CD14-positive monocyte (primary cell): Measurements from ENCODE around the gene TPMT. TPM values are rescaled to one million over a fixed set of nuclear protein-coding genes. Genes with fewer than 3 reads are reported as not detected.

Experiments
- DNase-seq, 3 donors: peaks; one replicate each; pipeline ENCODE4 v3.0.0-alpha.2; 2011 to 2022
- H2AFZ ChIP-seq: 2 replicates; pipeline ENCODE4 v1.6.0; 2012; ENCODE audit warnings: mild to moderate bottlenecking, low read depth, low read length, inconsistent platforms; ENCODE audit not compliant: insufficient read depth, poor library complexity, severe bottlenecking
- H3K27ac ChIP-seq, 2 donors: 1 replicate in 1 of 2; 2 replicates in 1 of 2; pipeline ENCODE4 v1.5.1; 2012 to 2013; ENCODE audit warnings: low read length in 2 of 2, control low read depth in 1 of 2, inconsistent platforms in 1 of 2, low read depth in 1 of 2, mild to moderate bottlenecking in 1 of 2
- H3K27me3 ChIP-seq, 2 donors: one replicate each; pipeline versions ENCODE4 v1.6.0 to v1.6.1; 2011 to 2013; ENCODE audit warnings: low read length in 2 of 2; ENCODE audit not compliant: control insufficient read depth in 2 of 2, insufficient read depth in 2 of 2
- H3K36me3 ChIP-seq, 2 donors: replicated peaks in 1 of 2; 1 replicate in 1 of 2; 2 replicates in 1 of 2; pipeline versions ENCODE4 v1.5.1 to v1.6.1; 2012 to 2013; ENCODE audit warnings: low read length in 2 of 2, control low read depth in 1 of 2, inconsistent platforms in 1 of 2, mild to moderate bottlenecking in 1 of 2; ENCODE audit not compliant: insufficient read depth in 2 of 2, control insufficient read depth in 1 of 2
- H3K4me1 ChIP-seq, 2 donors: 1 replicate in 1 of 2; 2 replicates in 1 of 2; pipeline versions ENCODE4 v1.5.1 to v1.6.1; 2012 to 2013; ENCODE audit warnings: low read length in 2 of 2, control low read depth in 1 of 2, inconsistent platforms in 1 of 2, mild to moderate bottlenecking in 1 of 2, moderate library complexity in 1 of 2; ENCODE audit not compliant: insufficient read depth in 2 of 2, control insufficient read depth in 1 of 2
- H3K4me2 ChIP-seq: replicated peaks from 2 replicates; pipeline ENCODE3; 2012; ENCODE audit warnings: low read length, moderate library complexity, mild to moderate bottlenecking; ENCODE audit not compliant: poor library complexity, severe bottlenecking; ENCODE audit errors: extremely low read depth
- H3K4me3 ChIP-seq, 3 experiments: fragments of 200-600 bp in 1 of 3; sonication (generic) in 1 of 3; replicated peaks in 1 of 3; 1 replicate in 2 of 3; 2 replicates in 1 of 3; pipeline ENCODE4 v1.5.1; 2011 to 2013; ENCODE audit warnings: low read length in 3 of 3, mild to moderate bottlenecking in 3 of 3, control low read depth in 2 of 3, low read depth in 2 of 3, inconsistent platforms in 1 of 3, moderate library complexity in 1 of 3
- H3K79me2 ChIP-seq: 2 replicates; pipeline ENCODE4 v1.6.0; 2012; ENCODE audit warnings: mild to moderate bottlenecking, control low read depth, inconsistent platforms, low read length, moderate library complexity; ENCODE audit not compliant: insufficient read depth
- H3K9ac ChIP-seq: 2 replicates; pipeline ENCODE4 v1.6.0; 2017; ENCODE audit warnings: low read length, mild to moderate bottlenecking; ENCODE audit not compliant: insufficient read depth, poor library complexity, severe bottlenecking
- H3K9me3 ChIP-seq, 2 donors: replicated peaks in 1 of 2; 1 replicate in 1 of 2; 2 replicates in 1 of 2; pipeline versions ENCODE4 v1.5.1 to v1.6.1; 2012 to 2013; ENCODE audit warnings: low read length in 2 of 2, control low read depth in 1 of 2; ENCODE audit not compliant: control insufficient read depth in 1 of 2, insufficient read depth in 1 of 2
- H4K20me1 ChIP-seq: 2 replicates; pipeline ENCODE4 v1.6.0; 2012; ENCODE audit warnings: mild to moderate bottlenecking, low read length, control low read depth, moderate library complexity; ENCODE audit not compliant: insufficient read depth
- H3K27ac Mint-ChIP-seq, 7 donors: one replicate each; pipeline ENCODE4 v1.8.0; 2020; ENCODE audit warnings: mild to moderate bottlenecking in 7 of 7, mixed read lengths in 7 of 7, moderate library complexity in 6 of 7, inconsistent platforms in 2 of 7
- H3K27me3 Mint-ChIP-seq, 3 donors: one replicate each; pipeline ENCODE4 v1.8.0; 2021 to 2022; ENCODE audit warnings: low read depth in 3 of 3, mild to moderate bottlenecking in 3 of 3, mixed read lengths in 3 of 3, moderate library complexity in 3 of 3, inconsistent platforms in 1 of 3
- H3K36me3 Mint-ChIP-seq, 2 donors: one replicate each; pipeline ENCODE4 v1.8.0; 2020; ENCODE audit warnings: mixed read lengths in 2 of 2, inconsistent platforms in 1 of 2, mild to moderate bottlenecking in 1 of 2
- H3K4me1 Mint-ChIP-seq: one replicate; pipeline ENCODE4 v1.8.0; 2020; ENCODE audit warnings: mild to moderate bottlenecking, mixed read lengths
- H3K4me3 Mint-ChIP-seq, 2 donors: one replicate each; pipeline ENCODE4 v1.8.0; 2020; ENCODE audit warnings: mild to moderate bottlenecking in 2 of 2, mixed read lengths in 2 of 2, moderate library complexity in 1 of 2
- H3K9me3 Mint-ChIP-seq, 7 donors: one replicate each; pipeline ENCODE4 v1.8.0; 2020 to 2022; ENCODE audit warnings: mixed read lengths in 7 of 7, mild to moderate bottlenecking in 6 of 7, moderate library complexity in 6 of 7, inconsistent platforms in 2 of 7
- CTCF ChIP-seq: fragments of 200-600 bp; IDR thresholded peaks from one replicate; pipeline ENCODE4 v1.8.0; 2022; ENCODE audit warnings: antibody characterized with exemption, mild to moderate bottlenecking
- WGBS: methylation state at CpG from one replicate; pipeline ENCODE4 v1.1.5; 2013; ENCODE audit warnings: missing lambda C conversion rate; ENCODE audit not compliant: insufficient coverage; 5-methylcytosine and 5-hydroxymethylcytosine counted together
- intact Hi-C, 2 donors: fragments of 100-400 bp; cut with micrococcal nuclease; formaldehyde crosslinking; loops; one replicate each; pipeline versions ENCODE4 v1.15.0 to v1.15.1; 2023
- polyA plus RNA-seq, 3 donors: library from polyadenylated mRNA; depleted of rRNA in 1 of 3; unstranded in 2 of 3; stranded (reverse) in 1 of 3; fragments of 300-500 nt in 2 of 3; fragments of >200 nt in 1 of 3; fragmentation: Illumina TruSeq in 2 of 3; gene quantifications; 1 replicate in 2 of 3; 2 replicates in 1 of 3; pipeline ENCODE4 v1.2.3, GENCODE V29; 2012 to 2021

TPMT gene
- polyA plus RNA-seq, 3 donors = 10.5 to 33.1 (median 27.5) TPM

GRCh38 chr6:18155150-18155863 lies 430 bp upstream of the TPMT start, which contains the start of gene KDM1B:
Gene KDM1B, plus strand, starts transcription at chr6:18155422. Its CDS starts 4,474 bp downstream, at chr6:18159896.
- H3K4me3 Mint-ChIP-seq = peak within 1 kb of the TSS; percentile 96 to 100
- Histone ChIP-seq H3K27me3 (no peaks in the 10 kb centered on the region), H3K36me3 (peaks cover 14 to 16% of the 10 kb centered on the region in 2 donors), H3K79me2 (peaks cover 81% of the 10 kb centered on the region), H3K9ac (peak within 1 kb of the TSS; percentile 98), H3K4me3 (peak within 1 kb of the TSS; percentile 90 to 99 (median 99)), H3K4me1 (peaks cover 31 to 58% of the 10 kb centered on the region in 2 donors), H3K4me2 (peak within 1 kb of the TSS; percentile 91), H3K9me3 (no peaks in the 10 kb centered on the region), H4K20me1 (peaks cover 18% of the 10 kb centered on the region), H3K27ac (peak within 1 kb of the TSS; percentile 99), H2AFZ (peak within 1 kb of the TSS; percentile 86)
- TF ChIP-seq CTCF = no peak
- WGBS = 0% methylated on average over 73 of the region's 87 CpGs
- peaks cover 0 to 4% (median 0%) of the 10 kb centered on the region in 7 donors for H3K9me3 Mint-ChIP-seq
- peaks cover 19 to 41% of the 10 kb centered on the region in 2 donors for H3K36me3 Mint-ChIP-seq
- DNase-seq = peak; percentile 97 to 99 (median 99)
- H3K4me1 Mint-ChIP-seq = peaks cover 48% of the 10 kb centered on the region
- peaks cover 0 to 1% (median 0%) of the 10 kb centered on the region in 3 donors for H3K27me3 Mint-ChIP-seq
- H3K27ac Mint-ChIP-seq = peak within 1 kb of the TSS; percentile 98 to 100 (median 99)
- intact Hi-C loops = loop anchor here (5.0 to 10.0 kb wide), 2 partner anchors 107 to 109 kb away; partner anchors contain the start of gene DEK (in 2 of the 2)

- peak overlapping the region; percentile 31 to 95 for H3K27ac ChIP-seq
- H3K4me1 Mint-ChIP-seq = peaks cover 44% of the 10 kb centered on the region
Observed at GRCh38 chr6:18153311-18153703, 1.6 kb downstream of the TPMT start.

More at GRCh38 chr6:18153311-18153703, 1.6 kb downstream of the TPMT start:
- Histone ChIP-seq H3K4me1 (peaks cover 31 to 48% of the 10 kb centered on the region in 2 donors), H4K20me1 (peaks cover 10% of the 10 kb centered on the region), H3K4me2 (peak overlapping the region; percentile 77), H3K27me3 (no peaks in the 10 kb centered on the region), H3K9me3 (no peaks in the 10 kb centered on the region), H3K9ac (peak overlapping the region; percentile 27), H3K36me3 (peaks cover 8% of the 10 kb centered on the region in 2 donors), H3K4me3 (peak overlapping the region in 2 of 3 experiments; percentile 16 to 96), H2AFZ (no peak overlapping the region), H3K79me2 (peaks cover 73% of the 10 kb centered on the region)
- no peak for TF ChIP-seq CTCF
- peaks cover 0 to 3% (median 0%) of the 10 kb centered on the region in 7 donors for H3K9me3 Mint-ChIP-seq
- H3K4me3 Mint-ChIP-seq = peak overlapping the region in 1 of 2 donors; percentile 100
- no peak for DNase-seq
- intact Hi-C loops = loop anchor here (5.0 to 10.0 kb wide), 2 partner anchors 34 to 111 kb away; partner anchors contain the start of gene DEK (in 1 of the 2)
- H3K27ac Mint-ChIP-seq = peak overlapping the region; percentile 98 to 100 (median 99)
- peaks cover 20 to 44% of the 10 kb centered on the region in 2 donors for H3K36me3 Mint-ChIP-seq
- H3K27me3 Mint-ChIP-seq = peaks cover 0 to 1% (median 0%) of the 10 kb centered on the region in 3 donors
